Choroid plexus epithelial cell (primary cell): ENCODE data around the gene LRRC3.
"Not testable (repeated sequence)": the region's sequence is repeated elsewhere in the genome, so short reads cannot be mapped to it uniquely, and the experiment has no call there.

ENCODE experiments used
- DNase-seq: peaks from one replicate; pipeline ENCODE4 v3.0.0-alpha.2; 2010; ENCODE audit warnings: low read depth
- H3K4me3 ChIP-seq: 2 replicates; pipeline ENCODE4 v1.5.1; 2011; ENCODE audit warnings: low read depth, mild to moderate bottlenecking, control low read depth, low read length, moderate library complexity
- TF ChIP-seq, protein P1 (sequence below): conservative IDR thresholded peaks from 2 replicates; pipeline ENCODE4 v1.5.1; 2011; ENCODE audit warnings: low read depth, mild to moderate bottlenecking, control low read depth, inconsistent platforms, low read length, moderate library complexity

The LRRC3 gene

DNA sequence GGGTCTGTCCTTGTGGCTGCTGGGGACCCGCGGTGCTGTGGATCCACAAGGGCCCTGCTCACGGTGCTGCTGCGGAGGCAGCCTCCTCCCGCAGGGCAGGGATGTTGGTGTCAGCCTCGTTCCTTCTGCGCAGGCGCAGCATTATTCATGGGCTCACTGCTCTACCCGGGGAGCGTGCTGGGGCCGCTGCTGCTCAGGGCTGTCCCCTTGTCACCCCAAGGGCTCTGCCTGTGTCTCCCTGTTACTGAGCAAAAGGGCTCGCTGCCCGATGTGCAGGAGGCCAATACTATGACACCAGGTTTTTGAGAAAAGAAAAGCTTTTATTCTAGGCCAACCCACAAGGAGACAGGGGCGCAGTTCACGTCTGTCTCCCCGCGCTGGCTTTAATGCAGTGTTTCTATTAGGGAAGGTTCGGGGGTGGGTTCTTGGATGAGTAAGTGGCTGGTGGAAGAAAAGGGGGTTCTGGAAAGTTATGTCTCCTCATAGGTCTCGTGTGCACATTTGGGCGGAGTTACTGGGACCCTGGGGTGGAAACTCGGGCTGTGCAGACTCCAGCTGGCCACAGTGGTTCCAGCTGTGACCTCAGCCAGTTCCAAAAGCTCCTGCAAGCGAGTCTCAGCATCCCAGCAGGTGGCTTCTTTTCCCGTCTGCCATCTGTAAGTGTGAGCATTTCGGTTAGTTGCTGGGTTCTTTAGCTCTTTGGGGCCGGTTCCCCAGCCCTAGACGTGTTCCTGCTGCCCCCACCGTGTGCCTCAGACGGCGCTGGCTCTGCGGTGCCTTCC lies 40.8 kb upstream of the LRRC3 start:
- TF ChIP-seq, protein P1, sequence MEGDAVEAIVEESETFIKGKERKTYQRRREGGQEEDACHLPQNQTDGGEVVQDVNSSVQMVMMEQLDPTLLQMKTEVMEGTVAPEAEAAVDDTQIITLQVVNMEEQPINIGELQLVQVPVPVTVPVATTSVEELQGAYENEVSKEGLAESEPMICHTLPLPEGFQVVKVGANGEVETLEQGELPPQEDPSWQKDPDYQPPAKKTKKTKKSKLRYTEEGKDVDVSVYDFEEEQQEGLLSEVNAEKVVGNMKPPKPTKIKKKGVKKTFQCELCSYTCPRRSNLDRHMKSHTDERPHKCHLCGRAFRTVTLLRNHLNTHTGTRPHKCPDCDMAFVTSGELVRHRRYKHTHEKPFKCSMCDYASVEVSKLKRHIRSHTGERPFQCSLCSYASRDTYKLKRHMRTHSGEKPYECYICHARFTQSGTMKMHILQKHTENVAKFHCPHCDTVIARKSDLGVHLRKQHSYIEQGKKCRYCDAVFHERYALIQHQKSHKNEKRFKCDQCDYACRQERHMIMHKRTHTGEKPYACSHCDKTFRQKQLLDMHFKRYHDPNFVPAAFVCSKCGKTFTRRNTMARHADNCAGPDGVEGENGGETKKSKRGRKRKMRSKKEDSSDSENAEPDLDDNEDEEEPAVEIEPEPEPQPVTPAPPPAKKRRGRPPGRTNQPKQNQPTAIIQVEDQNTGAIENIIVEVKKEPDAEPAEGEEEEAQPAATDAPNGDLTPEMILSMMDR: no peak
- no peak for DNase-seq
- no peak overlapping the region for H3K4me3 ChIP-seq

DNA sequence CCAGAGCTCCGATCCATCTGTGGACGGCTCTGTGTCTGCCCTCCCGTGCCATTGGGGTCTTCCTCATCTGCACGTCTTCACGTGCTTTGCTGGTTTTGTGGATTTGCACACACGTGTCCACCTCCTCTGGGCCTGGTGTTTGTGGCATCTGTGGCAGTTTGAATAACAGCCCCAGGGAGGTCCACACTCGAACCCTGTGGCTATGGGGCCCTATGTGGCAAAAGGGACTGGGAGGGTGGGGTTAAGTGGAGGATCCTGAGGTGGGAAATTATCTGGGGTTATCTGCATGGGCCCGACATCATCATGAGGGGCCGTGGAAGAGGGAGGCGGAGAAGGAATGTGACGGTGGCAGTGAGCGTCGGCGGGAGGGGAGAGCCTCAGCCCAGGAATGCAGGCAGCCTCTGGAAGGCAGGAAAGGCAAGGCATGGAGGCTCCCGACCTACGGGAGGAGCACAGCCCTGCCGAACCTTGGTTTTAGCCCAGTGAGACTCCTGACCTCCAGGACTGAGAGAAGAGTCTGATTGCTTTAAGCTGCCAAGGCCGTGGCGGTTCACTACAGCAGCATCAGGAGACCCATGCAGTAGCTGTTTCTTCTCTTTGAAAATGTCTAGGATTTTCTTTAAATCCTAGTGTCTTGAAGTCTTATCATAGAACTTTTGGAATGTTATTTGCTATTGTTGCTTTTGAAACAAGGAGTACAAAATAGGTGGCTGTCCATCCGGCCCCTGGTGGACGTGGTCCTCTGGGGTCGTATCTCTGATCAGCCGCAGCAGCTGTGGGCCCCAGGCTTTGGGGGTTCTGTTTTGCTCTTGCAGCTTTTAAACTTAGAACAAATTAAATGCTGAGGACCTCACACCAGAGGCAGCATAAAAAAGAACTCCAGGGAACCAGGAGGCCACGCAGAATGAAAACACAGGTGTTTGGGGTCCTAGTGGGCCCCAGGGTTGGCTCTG lies 40.0 kb upstream of the LRRC3 start:
- no peak for DNase-seq
- TF ChIP-seq, protein P1: no peak
- no peak overlapping the region for H3K4me3 ChIP-seq

DNA sequence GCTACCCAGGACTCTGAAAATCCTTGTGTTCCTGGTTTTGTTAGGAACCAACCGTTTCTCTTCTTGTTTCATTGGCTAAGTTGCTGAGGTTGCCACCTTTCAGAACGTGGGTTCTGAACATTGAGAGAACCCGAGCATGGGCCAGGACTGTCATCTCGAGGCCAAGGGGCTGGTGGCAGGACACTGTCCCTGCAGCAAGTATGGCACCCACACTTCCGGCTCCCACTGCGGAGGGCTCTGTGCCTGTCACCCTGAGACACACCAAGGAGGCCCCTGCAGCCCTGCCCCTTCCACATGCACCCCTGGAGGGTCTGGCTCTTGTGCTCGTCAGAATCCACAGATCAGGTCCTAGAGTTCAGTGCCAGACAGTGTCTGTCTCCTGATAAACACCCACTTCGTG lies 39.1 kb upstream of the LRRC3 start:
- TF ChIP-seq, protein P1: no peak
- no peak overlapping the region for H3K4me3 ChIP-seq
- DNase-seq: no peak

DNA sequence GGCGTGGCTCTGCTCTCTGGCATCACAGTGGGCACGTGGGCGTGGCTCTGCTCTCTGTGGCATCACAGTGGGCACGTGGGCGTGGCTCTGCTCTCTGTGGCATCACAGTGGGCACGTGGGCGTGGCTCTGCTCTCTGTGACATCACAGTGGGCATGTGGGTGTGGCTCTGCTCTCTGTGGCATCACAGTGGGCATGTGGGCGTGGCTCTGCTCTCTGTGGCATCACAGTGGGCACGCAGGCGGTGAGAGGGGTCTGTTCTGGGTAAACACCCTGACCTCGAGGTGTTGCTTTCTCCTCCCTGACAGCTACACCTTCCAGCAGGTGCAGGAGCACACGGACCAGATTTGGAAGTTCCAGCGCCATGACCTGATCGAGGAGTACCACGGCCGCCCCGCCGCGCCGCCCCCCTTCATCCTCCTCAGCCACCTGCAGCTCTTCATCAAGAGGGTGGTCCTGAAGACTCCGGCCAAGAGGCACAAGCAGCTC lies 37.6 kb upstream of the LRRC3 start:
- not testable (repeated sequence) for DNase-seq, H3K4me3 ChIP-seq

DNA sequence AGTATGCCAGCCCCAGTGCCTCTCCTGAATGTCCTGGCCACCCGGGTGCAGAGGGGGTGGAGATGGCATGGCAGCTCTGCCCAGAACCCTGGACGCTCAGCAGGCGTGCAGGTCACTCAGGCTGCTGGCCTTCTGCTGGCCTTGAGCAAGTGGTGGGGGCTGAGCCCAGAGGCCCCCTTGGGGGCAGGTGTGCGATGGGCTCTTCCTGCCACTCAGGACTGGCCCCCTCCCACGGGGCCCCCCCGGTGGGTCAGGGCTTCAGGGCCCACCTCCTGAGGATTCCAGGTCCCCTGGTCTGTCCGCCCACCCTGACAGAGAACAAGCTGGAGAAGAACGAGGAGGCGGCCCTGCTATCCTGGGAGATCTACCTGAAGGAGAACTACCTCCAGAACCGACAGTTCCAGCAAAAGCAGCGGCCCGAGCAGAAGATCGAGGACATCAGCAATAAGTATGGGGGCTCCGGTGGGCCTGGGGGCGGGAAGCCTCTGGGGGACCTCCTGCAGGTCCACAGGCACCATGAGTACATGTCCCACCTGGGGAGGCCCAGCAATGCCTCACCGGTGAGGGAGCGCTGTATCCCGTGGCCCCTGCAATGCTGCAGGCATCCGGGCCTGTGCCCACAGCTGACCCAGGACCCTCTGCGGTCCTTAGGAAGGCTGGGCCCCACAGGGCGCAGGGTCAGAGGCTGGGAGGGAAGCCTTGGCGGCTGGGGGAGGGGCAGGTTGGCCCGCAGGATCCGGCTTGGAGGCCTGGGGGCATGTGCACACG lies 37.0 kb upstream of the LRRC3 start:
- no peak for DNase-seq
- TF ChIP-seq, protein P1: no peak
- H3K4me3 ChIP-seq: no peak overlapping the region

DNA sequence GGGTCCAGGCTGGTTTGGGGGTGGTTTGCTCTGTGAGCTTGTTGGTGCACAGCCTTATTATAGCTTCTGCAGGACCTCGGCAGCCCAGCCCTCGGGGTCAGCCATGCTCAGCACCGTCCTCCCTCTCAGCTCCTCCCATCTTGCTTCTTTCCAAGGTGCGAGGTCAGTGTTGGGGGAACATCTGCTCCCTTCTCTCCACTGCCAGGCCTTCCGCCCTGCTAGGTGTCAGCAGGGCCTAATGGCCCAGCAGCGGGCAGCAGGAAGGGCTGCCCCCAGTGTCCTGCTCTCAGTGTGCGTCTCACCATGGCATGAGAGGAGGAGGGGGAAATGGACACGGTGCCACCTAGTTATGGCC lies 36.5 kb upstream of the LRRC3 start:
- TF ChIP-seq, protein P1: no peak
- H3K4me3 ChIP-seq: no peak overlapping the region
- DNase-seq: no peak

DNA sequence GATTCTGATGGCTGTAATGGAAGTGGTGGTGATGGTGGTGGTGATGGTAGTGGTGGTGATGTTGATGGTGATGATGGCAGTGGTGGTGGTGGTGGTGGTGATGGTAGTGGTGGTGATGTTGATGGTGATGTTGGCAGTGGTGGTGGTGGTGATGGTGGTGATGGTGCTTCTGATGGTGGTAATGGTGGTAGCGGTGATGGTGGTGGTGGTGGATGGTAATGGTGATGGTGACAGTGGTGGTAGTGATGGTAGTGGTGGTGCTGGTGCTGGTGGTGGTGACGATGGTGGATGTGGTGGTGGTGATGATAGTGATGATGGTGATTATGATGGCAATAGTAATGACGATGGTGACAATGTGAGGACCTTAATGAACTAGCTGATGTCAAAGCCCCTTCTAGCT lies 35.6 kb upstream of the LRRC3 start:
- no peak overlapping the region for H3K4me3 ChIP-seq
- TF ChIP-seq, protein P1: no peak
- no peak for DNase-seq
